Neuronal stem cell (in vitro differentiated cells): ENCODE results near the gene MSLN.
"Not testable (repeated sequence)": the region's sequence is repeated elsewhere in the genome, so short reads cannot be mapped to it uniquely, and the experiment has no call there.

ENCODE experiments used
- DNase-seq: peaks from one replicate; pipeline ENCODE4 v3.0.0-alpha.2; 2013; ENCODE audit warnings: low spot score
- H2AFZ ChIP-seq: one replicate; pipeline ENCODE4 v1.6.1; 2013; ENCODE audit warnings: mild to moderate bottlenecking, low read length, inconsistent platforms
- H2AK5ac ChIP-seq: 2 replicates; pipeline ENCODE4 v1.6.1; 2013; ENCODE audit warnings: low read depth, mild to moderate bottlenecking, inconsistent platforms, low read length, moderate library complexity, mixed read lengths
- H2BK120ac ChIP-seq: 2 replicates; pipeline ENCODE4 v1.6.1; 2013; ENCODE audit warnings: low read depth, mild to moderate bottlenecking, inconsistent platforms, low read length, moderate library complexity, mixed read lengths
- H2BK12ac ChIP-seq: one replicate; pipeline ENCODE4 v1.6.1; 2013; ENCODE audit warnings: low read length, inconsistent platforms
- H2BK15ac ChIP-seq: 2 replicates; pipeline ENCODE4 v1.6.1; 2013; ENCODE audit warnings: mild to moderate bottlenecking, low read length, inconsistent platforms, mixed read lengths
- H2BK5ac ChIP-seq: one replicate; pipeline ENCODE4 v1.6.1; 2013; ENCODE audit warnings: inconsistent platforms, mild to moderate bottlenecking, low read length, moderate library complexity
- H3K14ac ChIP-seq: one replicate; pipeline ENCODE4 v1.6.1; 2013; ENCODE audit warnings: low read length, inconsistent platforms
- H3K18ac ChIP-seq: 2 replicates; pipeline ENCODE4 v1.6.1; 2013; ENCODE audit warnings: low read length, inconsistent platforms
- H3K23ac ChIP-seq: 2 replicates; pipeline ENCODE4 v1.6.1; 2013; ENCODE audit warnings: low read depth, mild to moderate bottlenecking, mixed read lengths, low read length, inconsistent platforms; ENCODE audit not compliant: poor library complexity
- H3K27ac ChIP-seq: replicated peaks from 3 replicates; pipeline ENCODE4 v1.5.1; 2013; ENCODE audit warnings: low read length, inconsistent platforms
- H3K27me3 ChIP-seq, 3 experiments: 2 replicates each; pipeline ENCODE4 v1.6.1; 2013; ENCODE audit warnings: low read length in 3 of 3, mild to moderate bottlenecking in 2 of 3, inconsistent platforms in 1 of 3, low read depth in 1 of 3, mixed read lengths in 1 of 3, moderate library complexity in 1 of 3; ENCODE audit not compliant: control insufficient read depth in 3 of 3, insufficient read depth in 3 of 3
- H3K36me3 ChIP-seq, 2 donors: replicated peaks in 1 of 2; 2 replicates each; pipeline ENCODE4 v1.6.1; 2013; ENCODE audit warnings: low read length in 2 of 2; ENCODE audit not compliant: control insufficient read depth in 2 of 2, insufficient read depth in 2 of 2
- H3K4ac ChIP-seq: 2 replicates; pipeline ENCODE4 v1.6.1; 2013; ENCODE audit warnings: inconsistent platforms, mild to moderate bottlenecking, low read length, moderate library complexity
- H3K4me1 ChIP-seq, 2 donors: 1 replicate in 1 of 2; 2 replicates in 1 of 2; pipeline ENCODE4 v1.6.1; 2013; ENCODE audit warnings: low read length in 2 of 2, low read depth in 1 of 2; ENCODE audit not compliant: control insufficient read depth in 2 of 2, insufficient read depth in 1 of 2
- H3K4me2 ChIP-seq: one replicate; pipeline ENCODE4 v1.6.1; 2013; ENCODE audit warnings: mild to moderate bottlenecking, low read length, inconsistent platforms; ENCODE audit not compliant: insufficient read depth, poor library complexity, severe bottlenecking
- H3K4me3 ChIP-seq, 2 donors: 2 replicates each; pipeline ENCODE4 v1.5.1; 2013; ENCODE audit warnings: low read length in 2 of 2, mild to moderate bottlenecking in 2 of 2, inconsistent platforms in 1 of 2, moderate library complexity in 1 of 2
- H3K79me1 ChIP-seq: one replicate; pipeline ENCODE4 v1.6.1; 2013; ENCODE audit warnings: low read depth, mild to moderate bottlenecking, inconsistent platforms, low read length, moderate library complexity
- H3K9ac ChIP-seq: one replicate; pipeline ENCODE4 v1.6.1; 2013; ENCODE audit warnings: mild to moderate bottlenecking, low read depth, low read length, inconsistent platforms; ENCODE audit not compliant: poor library complexity
- H3K9me3 ChIP-seq, 2 donors: replicated peaks in 1 of 2; 2 replicates each; pipeline versions ENCODE3 to v1.6.1; 2013; ENCODE audit warnings: low read length in 2 of 2, mild to moderate bottlenecking in 2 of 2, inconsistent platforms in 1 of 2, low read depth in 1 of 2, mixed read lengths in 1 of 2, moderate library complexity in 1 of 2; ENCODE audit not compliant: control insufficient read depth in 2 of 2, insufficient read depth in 1 of 2
- H4K8ac ChIP-seq: one replicate; pipeline ENCODE4 v1.6.1; 2013; ENCODE audit warnings: low read depth, mild to moderate bottlenecking, inconsistent platforms, low read length, moderate library complexity
- H4K91ac ChIP-seq: one replicate; pipeline ENCODE4 v1.6.1; 2013; ENCODE audit warnings: low read length, low read depth, mild to moderate bottlenecking, inconsistent platforms; ENCODE audit not compliant: poor library complexity
- WGBS, 2 donors: extraction: QIAGEN DNeasy Blood & Tissue Kit; methylation state at CpG; one replicate each; pipeline ENCODE4 v1.1.7; 2013; ENCODE audit warnings: missing lambda C conversion rate in 2 of 2, mixed read lengths in 1 of 2; ENCODE audit not compliant: insufficient read length in 2 of 2, insufficient replicate concordance in 1 of 2; ENCODE audit errors: extremely low coverage in 2 of 2; 5-methylcytosine and 5-hydroxymethylcytosine counted together

MSLN gene

GRCh38 chr16:775236-775796 lies 14.8 kb downstream of the MSLN start:
- peak overlapping the region; percentile 63 for H2AK5ac ChIP-seq
- no peak overlapping the region for H3K27ac ChIP-seq
- H4K91ac ChIP-seq: no peak overlapping the region
- peak overlapping the region; percentile 53 for H2BK5ac ChIP-seq
- H3K4me1 ChIP-seq: peaks cover 0 to 3% of the 10 kb centered on the region in 2 donors
- no peak overlapping the region for H3K9ac ChIP-seq
- H3K23ac ChIP-seq: peak overlapping the region; percentile 73
- peak overlapping the region; percentile 38 for H3K14ac ChIP-seq
- no peak overlapping the region for H4K8ac ChIP-seq
- H3K4me3 ChIP-seq: no peak overlapping the region
- H2AFZ ChIP-seq: no peak overlapping the region
- peaks cover 0 to 33% (median under 1%) of the 10 kb centered on the region in 3 experiments for H3K27me3 ChIP-seq
- H2BK12ac ChIP-seq: peak overlapping the region; percentile 41
- H3K4me2 ChIP-seq: no peak overlapping the region
- H3K4ac ChIP-seq: no peak overlapping the region
- no peaks in the 10 kb centered on the region for H3K79me1 ChIP-seq
- no peaks in the 10 kb centered on the region for H3K36me3 ChIP-seq
- no peak overlapping the region for H2BK120ac ChIP-seq
- no peak for DNase-seq
- WGBS, 2 donors: no CpG with 5 or more reads among the region's 36 CpGs
- peaks cover 0 to 1% of the 10 kb centered on the region in 2 donors for H3K9me3 ChIP-seq
- H3K18ac ChIP-seq: peak overlapping the region; percentile 64
- peak overlapping the region; percentile 97 for H2BK15ac ChIP-seq

GRCh38 chr16:776298-776697 lies 15.8 kb downstream of the MSLN start:
- peaks cover 0 to 43% (median 3%) of the 10 kb centered on the region in 3 experiments for H3K27me3 ChIP-seq

GRCh38 chr16:776824-777223 lies 16.3 kb downstream of the MSLN start:
- Histone ChIP-seq H2BK5ac (no peak overlapping the region), H3K79me1 (peaks cover 2% of the 10 kb centered on the region), H3K4me3 (no peak overlapping the region), H3K27me3 (peaks cover 0 to 49% (median 3%) of the 10 kb centered on the region in 3 experiments), H3K18ac (no peak overlapping the region), H4K8ac (no peak overlapping the region), H3K36me3 (no peaks in the 10 kb centered on the region), H3K4ac (no peak overlapping the region), H3K9ac (no peak overlapping the region), H2BK15ac (no peak overlapping the region), H2BK120ac (no peak overlapping the region), H4K91ac (no peak overlapping the region), H3K23ac (no peak overlapping the region), H3K9me3 (peaks cover 0 to 1% of the 10 kb centered on the region in 2 donors), H3K14ac (no peak overlapping the region), H2BK12ac (no peak overlapping the region), H3K4me1 (peaks cover 0 to 3% of the 10 kb centered on the region in 2 donors), H2AK5ac (no peak overlapping the region), H3K27ac (no peak overlapping the region), H2AFZ (no peak overlapping the region), H3K4me2 (no peak overlapping the region)
- no peak for DNase-seq
- WGBS, 2 donors: no CpG with 5 or more reads among the region's 9 CpGs

More at GRCh38 chr16:776298-776697, 15.8 kb downstream of the MSLN start:
- H4K91ac ChIP-seq, H3K79me1 ChIP-seq, H3K23ac ChIP-seq, H3K27ac ChIP-seq, H3K4ac ChIP-seq, H3K9me3 ChIP-seq, H3K4me3 ChIP-seq, H2AK5ac ChIP-seq, H3K18ac ChIP-seq, H3K14ac ChIP-seq, H3K36me3 ChIP-seq, H2BK12ac ChIP-seq, H3K4me2 ChIP-seq, H2BK5ac ChIP-seq, H4K8ac ChIP-seq, H3K4me1 ChIP-seq, H2BK120ac ChIP-seq, H2AFZ ChIP-seq, H3K9ac ChIP-seq, DNase-seq: not testable (repeated sequence)
- H2BK15ac ChIP-seq: peak overlapping the region; percentile 97
- WGBS, 2 donors: no CpG with 5 or more reads among the region's 10 CpGs

GRCh38 chr16:777826-778225 lies 17.3 kb downstream of the MSLN start:
- Histone ChIP-seq H3K23ac (no peak overlapping the region), H2BK12ac (no peak overlapping the region), H4K91ac (no peak overlapping the region), H3K4me2 (no peak overlapping the region), H3K36me3 (no peaks in the 10 kb centered on the region), H2BK120ac (no peak overlapping the region), H2AK5ac (no peak overlapping the region), H2AFZ (peak overlapping the region; percentile 66), H3K4ac (no peak overlapping the region), H4K8ac (no peak overlapping the region), H3K14ac (no peak overlapping the region), H3K9me3 (peaks cover 0 to 1% of the 10 kb centered on the region in 2 donors), H3K27me3 (peaks cover 0 to 57% (median 3%) of the 10 kb centered on the region in 3 experiments), H3K27ac (no peak overlapping the region), H2BK15ac (peak overlapping the region; percentile 98), H3K4me3 (no peak overlapping the region), H2BK5ac (no peak overlapping the region), H3K18ac (no peak overlapping the region), H3K9ac (no peak overlapping the region), H3K79me1 (peaks cover 2% of the 10 kb centered on the region), H3K4me1 (peaks cover 0 to 3% of the 10 kb centered on the region in 2 donors)
- no peak for DNase-seq
- no CpG with 5 or more reads among the region's 16 CpGs for WGBS, 2 donors
